ENCODE data around the gene ISLR. TPM values are rescaled to one million over a fixed set of nuclear protein-coding genes. Genes with fewer than 3 reads are reported as not detected.
A peak's percentile ranks its signal among the peaks of the same experiment; 100 is the strongest.

The ISLR gene
- polyA plus RNA-seq, 1 donor from 2014 or later, result not detected

DNA sequence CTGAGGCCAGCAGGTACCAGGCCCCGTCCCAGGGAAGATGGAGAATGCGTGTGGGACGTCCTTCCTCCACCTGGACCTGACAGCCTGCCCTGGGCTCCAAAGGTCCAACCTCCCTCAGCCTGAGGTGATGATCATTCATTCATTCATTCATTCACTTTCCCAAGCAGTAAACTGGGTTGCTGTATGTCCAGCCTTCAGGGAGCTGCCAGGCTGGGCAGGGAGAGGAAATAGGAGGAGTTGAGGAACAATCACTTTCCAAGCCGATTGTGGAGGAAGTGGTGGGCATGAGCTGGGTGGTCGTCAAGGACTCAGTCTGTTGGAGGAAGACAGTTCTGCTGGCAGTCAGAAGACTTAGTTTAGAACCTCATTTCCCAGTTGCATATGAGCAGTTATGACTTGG lies 52.4 kb downstream of the ISLR start:
- H2AFZ ChIP-seq (ENCODE audit: low read depth, low read length), result no peak overlapping the region
- H3K9me3 ChIP-seq (ENCODE audit: low read length), result no peaks in the 10 kb centered on the region
- peaks cover 12% of the 10 kb centered on the region for H3F3A ChIP-seq (ENCODE audit: insufficient read depth, low read length, poor library complexity, severe bottlenecking)
- H3K4me2 ChIP-seq (ENCODE audit: low read length), result no peak overlapping the region
- no peak overlapping the region for H3K4me3 ChIP-seq (ENCODE audit: low read length)
- TF ChIP-seq EZH2 (IDR thresholded peaks at IDR 0.05; ENCODE audit: borderline replicate concordance, insufficient read depth, low read length, poor library complexity, severe bottlenecking), result no peak
- TF ChIP-seq REST (IDR thresholded peaks at IDR 0.05; ENCODE audit: borderline replicate concordance), result no peak
- TF ChIP-seq SMC3 (conservative IDR thresholded peaks at IDR 0.05; ENCODE audit: poor library complexity), result no peak
- no peak for TF ChIP-seq EP300 (conservative IDR thresholded peaks at IDR 0.05; ENCODE audit: poor library complexity, severe bottlenecking)
- no peak for TF ChIP-seq MXI1 (conservative IDR thresholded peaks at IDR 0.05; ENCODE audit: poor library complexity, severe bottlenecking)
- no peak for TF ChIP-seq TAF1 (IDR thresholded peaks at IDR 0.05; ENCODE audit: low read depth)
- no peak for TF ChIP-seq POLR2AphosphoS5 (IDR thresholded peaks at IDR 0.05)
- peak overlapping the region; percentile 94 for H3K9ac ChIP-seq (ENCODE audit: low read length)
- peak overlapping the region; percentile 100 for H3K27ac ChIP-seq (ENCODE audit: low read length)
- H4K20me1 ChIP-seq (ENCODE audit: insufficient read depth), result no peaks in the 10 kb centered on the region
- no peaks in the 10 kb centered on the region for H3K79me2 ChIP-seq (replicated peaks; ENCODE audit: insufficient read depth, low read length)
- no peaks in the 10 kb centered on the region for H3K36me3 ChIP-seq (ENCODE audit: insufficient read depth, low read length)
- H3K9me2 ChIP-seq (ENCODE audit: insufficient read depth, low read length), result no peaks in the 10 kb centered on the region
- no peaks in the 10 kb centered on the region for H3K27me3 ChIP-seq (ENCODE audit: insufficient read depth, low read depth, low read length)

Small RNA genes lying within 50 kb of the gene (small RNA-seq; reads per million reads assigned to genes)
- 0 reads per million in 3 experiments for gene RF00017

Other genes starting within 250 kb of the ISLR start
- 1.9 and 2.1 TPM in 2 replicates for gene LOXL1, start 247.2 kb upstream of the ISLR start, polyA plus RNA-seq
- gene STOML1, start 181.4 kb upstream of the ISLR start, polyA plus RNA-seq, result 49.5 and 59.4 TPM in 2 replicates
- 4.7 and 10.9 TPM in 2 replicates for gene PML, start 179.0 kb upstream of the ISLR start, polyA plus RNA-seq
- gene GOLGA6A, start 91.2 kb upstream of the ISLR start, polyA plus RNA-seq, result 0.50 TPM in 2 replicates
- gene ISLR2, start 43.1 kb upstream of the ISLR start, polyA plus RNA-seq, result 301 and 330 TPM in 2 replicates
- 4.4 and 11.9 TPM in 2 replicates for gene STRA6, start 29.1 kb downstream of the ISLR start, polyA plus RNA-seq
- gene CCDC33, start 62.6 kb downstream of the ISLR start, polyA plus RNA-seq, result 1.4 TPM in 2 replicates
- gene CYP11A1, start 193.9 kb downstream of the ISLR start, polyA plus RNA-seq, result not detected in 2 replicates

Measured in neural cell (in vitro differentiated cells).